Embryonic facial prominence (tissue), 1 donor: ENCODE results near the gene ANKRD33B.

Experiments
- DNase-seq: peaks from one replicate; pipeline ENCODE4 v3.0.0-alpha.2; 2016; ENCODE audit errors: extremely low spot score

The ANKRD33B gene

DNA sequence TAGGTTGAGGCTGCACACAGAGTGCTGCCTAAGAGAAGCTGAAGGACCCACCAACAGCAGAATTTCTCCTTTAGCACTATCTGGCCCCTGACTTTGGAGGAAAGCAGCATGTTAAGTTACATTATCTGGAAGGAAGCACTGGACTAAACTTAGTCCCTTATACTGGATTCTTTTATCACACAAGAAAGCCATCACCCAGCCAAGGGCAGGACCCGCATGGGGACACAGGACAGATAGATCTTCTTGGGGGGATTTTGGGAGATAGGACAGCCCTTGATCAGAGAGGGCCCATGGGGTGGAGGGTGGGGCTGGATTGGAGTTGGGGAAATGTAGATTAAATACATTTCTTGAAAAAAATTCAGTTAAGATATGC is 14.4 kb downstream of the ANKRD33B start:
- DNase-seq: no peak

DNA sequence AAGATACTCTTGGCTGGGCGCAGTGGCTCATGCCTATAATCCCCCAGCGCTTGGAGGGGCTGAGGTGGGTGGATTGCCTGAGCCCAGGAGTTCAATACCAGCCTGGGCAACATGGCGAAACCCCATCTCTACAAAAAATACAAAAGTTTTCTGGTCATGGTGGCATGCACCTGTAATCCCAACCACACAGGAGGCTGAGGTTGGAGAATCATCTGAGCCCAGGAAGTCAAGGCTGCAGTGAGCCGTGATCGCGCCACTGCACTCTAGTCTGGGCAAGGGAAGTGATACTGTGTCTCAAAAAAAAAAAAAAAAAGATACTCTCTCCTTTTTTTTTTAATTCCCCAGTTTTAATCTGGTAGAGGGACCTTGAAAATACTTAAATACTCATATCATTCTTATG is 15.0 kb downstream of the ANKRD33B start:
- no peak for DNase-seq

DNA sequence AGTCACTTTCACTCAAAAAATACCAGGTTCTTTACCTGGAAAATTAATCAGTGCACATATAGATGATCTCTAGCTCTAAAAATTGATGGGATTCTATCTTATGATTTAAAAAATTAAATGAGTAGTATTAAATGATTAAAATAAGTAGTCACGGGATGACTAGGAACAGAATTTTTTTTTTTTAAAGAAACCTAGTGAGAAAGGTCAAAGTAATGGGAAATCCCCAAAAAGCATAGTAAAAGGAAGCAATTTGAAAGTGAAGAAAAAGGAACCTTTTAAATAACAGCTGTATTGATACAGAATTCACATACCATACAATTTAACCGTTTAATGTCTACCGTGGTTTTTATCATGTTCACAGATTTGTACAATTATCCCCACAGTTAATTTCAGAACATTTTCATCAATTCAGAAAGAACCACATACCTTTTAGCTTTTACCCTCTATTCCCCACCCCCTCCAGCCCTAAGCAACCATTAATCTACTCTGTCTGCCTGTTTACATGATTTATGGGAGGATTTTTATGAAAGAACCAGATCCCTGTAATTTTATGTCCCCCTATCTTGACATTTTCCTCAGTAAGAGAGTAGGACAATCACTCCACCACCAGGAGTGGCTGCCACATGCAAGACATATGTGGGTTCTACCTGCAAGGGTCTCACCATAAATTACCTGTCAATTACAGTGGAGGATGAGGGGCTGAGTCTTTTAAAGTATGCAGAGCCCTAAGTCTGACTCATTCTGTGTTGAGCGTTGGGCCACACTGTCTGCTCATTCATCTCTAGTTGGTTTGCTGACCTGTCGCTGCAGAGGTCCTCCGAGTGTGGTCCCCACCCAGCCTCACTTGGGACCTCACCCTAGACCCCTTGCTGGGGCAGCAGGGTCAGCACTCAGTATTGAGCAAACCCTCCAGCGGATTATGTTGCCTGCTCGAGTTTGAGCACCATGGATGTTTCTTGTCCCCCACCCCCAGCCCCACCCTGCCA is 16.0 kb downstream of the ANKRD33B start:
- DNase-seq: no peak

DNA sequence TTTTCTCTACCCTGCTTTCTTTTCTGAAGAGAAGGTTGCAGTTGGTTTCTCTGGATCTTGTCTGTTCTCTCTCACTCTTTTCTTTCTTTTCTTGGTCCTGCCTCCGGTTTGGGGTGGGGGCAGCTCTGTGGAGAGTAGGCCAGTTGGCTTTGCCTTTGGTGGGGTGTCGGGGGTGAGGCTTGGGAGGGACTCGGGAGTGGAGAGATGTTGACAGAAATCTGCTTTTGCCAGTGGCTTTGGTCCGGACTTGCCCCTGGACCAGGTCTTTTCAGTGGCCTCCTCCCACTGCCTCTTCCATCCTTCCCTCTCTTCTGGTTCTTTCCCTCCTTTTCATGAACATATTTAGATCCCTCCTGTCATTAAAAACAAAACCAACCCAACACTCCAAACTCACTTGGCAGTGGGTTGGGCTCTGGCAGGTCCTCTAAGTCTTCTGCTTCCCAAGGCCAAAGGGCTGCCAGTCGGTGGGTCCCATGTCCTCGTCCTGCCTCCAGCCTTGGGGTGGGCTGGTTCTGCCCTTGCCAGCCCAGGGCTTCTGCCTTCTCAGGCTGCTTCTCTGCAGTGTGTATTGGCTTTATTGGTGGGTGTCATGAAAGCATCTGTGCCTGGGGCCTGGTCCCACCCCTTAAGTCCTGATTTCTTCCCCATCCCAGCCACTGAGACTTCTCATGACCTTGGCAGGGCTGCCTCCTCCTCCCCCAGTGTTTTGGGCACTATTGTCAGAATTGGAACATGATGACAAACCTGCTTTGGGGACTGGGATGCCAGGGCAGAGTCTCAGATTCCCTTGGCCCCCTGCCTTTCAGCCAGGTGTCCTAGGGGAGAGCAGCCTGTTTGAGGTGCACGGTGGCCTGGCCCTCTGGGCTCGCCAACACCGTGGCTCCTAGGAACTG is 16.9 kb downstream of the ANKRD33B start:
- DNase-seq: no peak

DNA sequence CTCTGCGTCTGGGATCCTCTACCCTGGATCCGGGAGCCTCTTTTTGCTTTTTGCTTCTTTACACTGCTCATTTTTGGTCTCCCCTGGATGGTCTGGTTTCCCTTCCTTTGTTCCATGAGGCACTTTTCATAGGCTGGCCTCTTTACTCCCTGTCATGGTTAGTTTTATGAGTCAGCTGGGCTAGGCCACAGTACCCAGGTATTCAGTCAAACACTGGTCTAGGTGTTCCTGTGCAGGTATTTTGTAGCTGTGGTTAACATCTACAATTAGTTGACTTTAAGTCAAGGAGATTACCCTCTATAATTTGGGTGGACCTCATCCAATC is 17.5 kb downstream of the ANKRD33B start:
- no peak for DNase-seq

DNA sequence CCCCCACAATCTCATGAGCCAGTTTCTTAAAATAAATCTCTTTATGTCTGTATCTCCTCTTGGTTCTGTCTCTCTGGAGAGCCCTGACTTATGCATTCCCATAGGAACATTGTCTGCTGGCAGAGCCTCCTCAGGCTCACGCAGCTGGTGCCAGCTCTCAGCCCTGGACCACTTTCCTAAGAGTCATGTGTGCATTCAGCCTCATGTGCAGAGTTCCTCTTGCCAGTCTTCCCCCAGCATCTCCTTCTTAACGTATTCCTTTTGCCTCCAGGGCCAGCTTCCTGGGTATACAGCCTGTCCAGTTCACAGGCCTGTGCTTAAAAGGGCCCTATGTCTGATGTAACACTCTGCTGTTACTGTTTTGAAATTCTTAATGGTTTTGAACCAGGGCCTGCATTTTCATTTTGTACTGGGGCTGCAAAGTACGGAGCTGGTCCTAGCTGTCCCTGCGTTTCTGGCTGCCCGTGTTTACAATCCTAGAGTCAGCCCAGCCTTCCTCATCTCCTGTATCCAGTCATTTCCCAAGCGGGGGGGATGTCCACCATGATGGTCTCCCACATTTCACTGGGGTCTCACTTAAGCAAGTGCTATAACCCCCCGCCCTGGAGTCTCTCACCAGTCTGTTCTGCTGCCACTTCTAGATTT is 18.1 kb downstream of the ANKRD33B start:
- no peak for DNase-seq

DNA sequence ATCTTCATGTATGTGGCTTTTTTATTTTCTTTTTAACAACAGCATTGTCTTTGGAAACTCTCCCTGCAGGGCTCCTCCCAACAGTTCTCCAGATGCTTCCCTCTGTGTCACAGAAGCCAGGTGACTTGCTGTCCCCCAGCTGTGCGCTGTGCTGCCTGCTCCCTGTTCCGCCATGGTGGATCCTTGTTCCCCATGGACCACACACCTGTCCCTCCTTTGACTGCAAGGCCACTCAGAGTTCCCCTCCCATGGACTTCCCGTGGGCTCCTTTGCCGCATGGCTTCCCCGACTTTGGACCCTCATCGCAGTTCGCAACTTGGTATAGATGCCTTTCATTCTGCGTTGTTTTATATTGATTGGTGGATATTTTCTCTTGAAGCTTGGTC is 18.6 kb downstream of the ANKRD33B start:
- DNase-seq: no peak

DNA sequence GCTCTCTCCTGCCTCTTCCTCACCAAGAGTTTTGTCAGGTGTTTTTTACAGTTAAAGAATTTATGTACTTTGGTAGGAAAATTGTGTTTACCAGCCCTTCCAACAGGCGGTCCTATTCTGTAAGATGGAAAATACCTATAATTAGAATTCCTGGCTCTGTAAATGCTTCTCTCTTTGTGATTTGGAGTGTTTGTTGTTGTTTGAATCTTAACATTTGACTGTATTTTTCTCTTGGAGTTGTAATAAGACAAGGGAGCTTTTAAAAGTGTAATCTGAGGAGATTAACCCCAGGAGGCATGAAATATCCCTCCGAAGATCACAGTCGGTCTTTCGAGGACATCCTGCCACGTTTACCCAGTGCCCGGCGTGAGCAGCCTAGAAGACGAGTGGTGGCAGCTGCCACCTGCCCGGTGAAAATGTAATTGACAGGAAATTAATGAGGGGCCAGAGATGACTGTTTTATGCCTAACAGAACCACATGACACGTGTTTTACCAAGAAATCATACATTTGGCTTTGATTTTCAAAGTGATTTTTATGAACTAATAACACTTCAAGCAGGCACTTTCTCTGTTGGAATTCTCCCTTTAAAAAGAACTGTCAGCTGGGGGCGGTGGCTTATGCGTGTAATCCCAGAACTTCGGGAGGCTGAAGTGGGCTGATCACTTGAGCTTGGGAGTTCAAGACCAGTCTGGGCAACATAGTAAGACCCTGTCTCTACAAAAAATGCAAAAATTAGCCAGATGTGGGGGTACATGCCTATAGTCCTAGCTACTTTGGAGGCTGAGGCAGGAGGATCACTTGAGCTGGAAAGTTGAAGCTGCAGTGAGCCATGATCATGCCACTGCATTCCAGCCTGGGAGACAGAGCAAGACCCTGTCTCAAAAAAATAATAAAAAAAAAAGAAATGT is 20.0 kb downstream of the ANKRD33B start:
- no peak for DNase-seq

DNA sequence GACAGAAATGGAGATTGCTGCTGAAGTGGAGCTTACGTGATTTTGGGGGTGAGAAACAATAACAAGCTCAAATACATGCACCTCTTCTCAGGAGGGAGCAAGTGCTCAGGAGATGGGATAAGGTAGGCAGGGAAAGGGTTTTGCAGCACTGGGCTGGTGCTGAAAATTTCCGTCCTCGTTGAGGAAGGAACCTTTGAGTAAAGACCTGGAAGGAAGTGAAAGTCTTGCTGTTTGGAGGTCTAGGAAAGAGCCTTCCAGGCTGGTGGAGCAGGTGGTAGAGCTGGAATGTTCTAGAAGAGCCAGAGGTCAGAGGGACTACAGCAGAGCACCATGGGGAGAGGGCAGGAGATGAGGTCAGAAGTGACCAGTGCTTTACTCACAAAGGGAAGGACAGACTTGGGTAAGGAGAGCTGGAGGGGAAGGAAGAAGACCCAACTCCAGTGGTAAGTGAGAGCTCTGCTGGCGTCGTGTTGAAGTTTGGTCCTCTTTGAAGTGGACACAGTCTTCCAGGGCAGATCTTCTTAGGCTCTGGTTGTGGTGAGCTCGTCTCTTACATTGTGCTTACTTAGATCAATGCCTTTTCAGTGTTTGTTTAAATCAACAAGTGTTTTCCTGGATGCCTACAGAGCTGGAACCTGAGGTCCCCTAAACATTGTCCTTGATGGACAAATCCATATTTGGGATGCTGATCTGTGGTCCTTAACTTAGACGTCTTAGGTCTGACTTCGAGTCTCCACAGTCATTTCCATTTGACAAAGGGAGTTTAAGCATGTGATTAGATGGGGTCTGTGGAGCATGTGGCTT is 21.0 kb downstream of the ANKRD33B start:
- DNase-seq: no peak

DNA sequence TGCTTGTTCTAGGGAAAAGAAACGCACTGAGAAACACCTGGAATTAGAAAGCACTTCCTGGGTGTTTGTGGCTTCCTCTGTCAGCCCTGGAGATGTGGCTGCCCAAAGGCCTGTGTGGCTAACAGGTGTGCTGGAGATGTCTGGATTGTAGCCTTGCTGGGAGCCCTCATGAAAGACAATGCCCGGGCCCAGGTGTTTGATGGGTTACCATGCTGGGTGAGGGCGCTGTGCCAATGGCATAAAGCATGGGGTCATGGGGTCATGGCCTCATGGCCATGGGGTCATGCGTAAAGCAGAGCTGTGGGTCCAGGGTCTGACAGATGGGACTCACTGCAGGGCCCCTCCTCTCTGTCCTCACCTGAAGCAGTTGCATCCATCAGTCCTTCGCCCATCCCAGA is 21.6 kb downstream of the ANKRD33B start:
- no peak for DNase-seq

DNA sequence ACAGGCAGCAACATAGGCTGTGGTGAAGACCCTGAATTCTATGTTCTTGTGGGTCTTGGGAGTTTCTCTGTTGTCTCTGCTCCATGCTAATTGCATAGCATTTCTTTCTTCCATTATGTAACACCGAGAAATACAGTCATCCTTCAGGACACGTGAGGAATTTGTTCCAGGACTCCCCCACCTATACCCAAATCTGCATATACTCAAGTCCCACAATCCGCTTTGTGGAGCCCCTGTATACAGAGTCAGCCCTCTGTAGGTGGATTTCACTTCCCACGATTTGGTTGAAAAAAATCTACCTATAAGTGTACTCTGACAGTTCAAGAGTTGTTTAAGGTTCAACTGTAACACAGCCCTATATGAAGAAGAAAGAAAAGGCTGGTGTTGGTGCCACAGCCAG is 22.1 kb downstream of the ANKRD33B start:
- DNase-seq: no peak

DNA sequence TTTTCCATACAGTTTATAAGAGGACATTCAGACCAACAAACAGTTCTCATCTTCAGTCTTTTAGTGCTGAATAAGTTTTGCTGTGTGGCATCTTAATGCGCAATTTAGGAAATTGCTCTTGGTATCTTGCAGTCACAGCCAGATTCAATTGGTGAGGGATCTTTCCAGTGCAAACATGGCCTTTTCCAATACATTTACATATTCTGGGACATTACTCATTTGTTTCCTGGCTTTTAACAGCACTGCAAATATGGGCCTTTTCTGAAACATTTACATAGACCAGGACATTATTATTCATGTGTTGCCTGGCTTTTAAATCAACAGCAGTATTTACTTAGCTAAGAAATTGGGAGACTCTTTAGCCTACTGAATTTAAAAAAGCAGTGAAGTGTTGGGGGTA is 22.7 kb downstream of the ANKRD33B start:
- no peak for DNase-seq

DNA sequence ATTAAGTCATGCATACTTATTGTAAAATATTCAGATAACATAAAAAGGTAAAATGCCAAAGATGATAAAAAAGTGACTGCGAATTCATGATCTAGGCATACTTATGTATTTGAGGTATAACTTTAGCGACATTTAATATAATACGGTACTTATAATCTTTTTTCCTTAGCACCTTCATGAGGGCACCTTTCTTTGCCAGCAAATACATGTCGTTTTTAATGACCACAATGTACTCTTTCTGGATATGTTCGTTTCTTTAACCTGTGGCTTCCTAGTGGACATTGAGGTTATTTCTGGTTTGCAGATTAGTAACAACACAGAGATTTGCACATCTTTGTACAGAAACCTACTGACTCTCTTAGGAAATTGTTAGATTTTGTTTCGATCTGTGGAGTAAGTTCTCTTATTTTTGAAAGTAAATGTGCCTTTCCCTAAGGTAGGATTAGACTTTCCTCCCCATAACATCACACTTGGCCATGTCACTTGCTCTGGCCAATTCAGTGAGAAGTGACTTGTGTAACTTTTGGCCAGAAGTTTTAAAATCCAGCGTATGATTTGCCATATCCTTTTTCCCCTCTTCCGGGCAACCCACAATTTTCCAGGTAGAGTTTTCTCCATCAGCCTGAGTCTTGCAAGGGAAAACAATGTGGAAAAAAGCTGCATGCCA is 24.4 kb downstream of the ANKRD33B start:
- DNase-seq: no peak

DNA sequence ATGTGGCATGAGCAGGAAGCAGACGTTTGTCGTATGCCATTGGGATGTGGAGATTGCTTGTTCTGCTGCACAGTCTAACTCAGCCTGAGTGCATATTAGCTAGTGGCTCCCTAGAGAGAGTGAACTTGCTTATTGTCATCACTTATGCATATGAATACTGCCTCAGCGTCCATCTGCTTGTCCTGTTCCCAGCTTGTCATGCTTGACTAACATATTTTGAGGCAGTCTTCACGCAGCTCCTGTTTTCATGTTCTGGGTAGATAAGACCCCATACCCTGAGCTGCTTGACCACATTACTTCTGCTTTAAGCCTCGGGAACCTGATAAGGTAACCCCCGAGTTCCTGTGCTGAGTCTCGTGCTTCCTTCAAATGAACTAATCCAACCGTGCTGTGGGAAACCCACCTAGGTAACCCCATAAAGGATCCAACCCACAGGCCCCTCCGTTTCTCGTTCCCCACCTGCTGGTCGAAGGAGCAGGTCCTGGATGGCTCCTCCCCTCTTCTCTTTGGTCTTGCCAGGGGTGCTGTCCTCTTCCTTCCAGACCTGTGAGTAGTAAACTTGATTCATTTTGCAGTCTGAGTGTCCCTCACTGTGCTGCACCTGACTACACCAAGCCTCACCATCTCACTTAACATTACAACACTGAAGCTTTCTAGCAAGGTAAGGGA is 25.0 kb downstream of the ANKRD33B start:
- DNase-seq: no peak

DNA sequence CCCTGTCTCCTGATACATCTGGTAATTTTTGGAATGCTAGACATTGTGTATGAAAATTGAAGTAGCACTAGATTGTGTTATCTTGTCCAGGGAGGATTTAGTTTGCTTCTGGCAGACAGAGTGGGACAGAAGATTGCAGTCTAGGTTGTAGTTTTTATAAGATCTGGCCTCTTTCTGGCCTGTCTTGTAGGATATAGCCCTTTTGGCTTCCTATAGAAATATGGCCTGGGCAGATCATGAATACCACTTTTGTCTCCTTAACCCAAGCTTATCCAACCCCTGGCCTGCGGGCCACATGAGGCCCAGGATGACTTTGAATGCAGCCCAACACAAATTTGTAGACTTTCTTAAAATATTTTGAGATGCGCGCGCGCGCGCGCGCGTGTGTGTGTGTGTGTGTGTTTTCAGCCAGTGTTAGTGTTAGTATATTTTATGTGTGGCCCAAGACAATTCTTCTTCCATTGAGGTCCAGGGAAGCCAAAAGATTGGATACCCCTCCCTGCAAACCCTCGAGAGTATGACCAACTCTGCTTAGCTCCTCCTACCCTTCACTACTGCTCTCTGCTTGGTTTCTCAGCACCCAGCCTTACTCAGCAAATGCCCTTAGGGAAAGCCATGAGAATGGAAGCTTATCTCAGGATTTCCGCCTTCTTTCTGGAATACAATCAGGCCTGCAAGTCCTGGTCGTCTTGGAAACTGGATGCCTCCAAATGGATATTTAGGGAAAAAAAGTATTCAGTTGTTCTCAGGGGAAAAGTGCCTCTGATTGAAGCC is 26.5 kb downstream of the ANKRD33B start:
- no peak for DNase-seq

DNA sequence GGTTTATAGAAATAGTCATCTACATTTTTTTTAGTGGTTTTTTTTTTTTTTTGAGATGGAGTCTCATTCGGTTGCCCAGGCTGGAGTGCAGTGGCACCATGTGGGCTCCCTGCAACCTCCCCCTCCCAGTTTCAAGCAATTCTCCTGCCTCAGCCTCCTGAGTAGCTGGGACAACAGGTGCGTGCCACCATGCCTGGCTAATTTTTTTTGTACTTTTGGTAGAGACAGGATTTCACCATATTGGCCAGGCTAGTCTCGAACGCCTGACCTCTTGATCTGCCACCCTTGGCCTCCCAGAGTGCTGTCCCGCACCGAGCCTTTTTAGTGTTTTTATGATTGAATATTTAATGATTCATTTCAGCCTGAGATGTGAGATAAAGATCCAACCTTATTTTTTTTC is 27.3 kb downstream of the ANKRD33B start:
- DNase-seq: no peak

DNA sequence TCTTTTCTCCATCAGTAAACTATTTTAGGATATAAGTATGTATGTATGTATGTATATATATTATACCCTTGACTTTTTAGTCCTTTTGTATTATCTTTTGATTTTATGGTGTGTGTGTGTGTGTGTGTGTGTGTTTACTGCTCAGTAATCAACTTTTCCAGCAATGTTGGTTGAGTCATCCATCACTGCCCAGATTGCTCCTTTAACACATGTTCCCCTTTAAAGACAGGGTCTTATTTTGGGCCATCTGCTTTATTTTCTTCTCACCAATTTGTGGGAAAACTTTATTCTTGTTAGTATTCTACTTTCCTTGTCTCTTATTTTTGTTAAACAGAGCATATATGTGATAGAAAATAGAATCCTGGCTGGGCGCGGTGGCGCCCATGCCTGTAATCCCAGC is 28.1 kb downstream of the ANKRD33B start:
- no peak for DNase-seq

DNA sequence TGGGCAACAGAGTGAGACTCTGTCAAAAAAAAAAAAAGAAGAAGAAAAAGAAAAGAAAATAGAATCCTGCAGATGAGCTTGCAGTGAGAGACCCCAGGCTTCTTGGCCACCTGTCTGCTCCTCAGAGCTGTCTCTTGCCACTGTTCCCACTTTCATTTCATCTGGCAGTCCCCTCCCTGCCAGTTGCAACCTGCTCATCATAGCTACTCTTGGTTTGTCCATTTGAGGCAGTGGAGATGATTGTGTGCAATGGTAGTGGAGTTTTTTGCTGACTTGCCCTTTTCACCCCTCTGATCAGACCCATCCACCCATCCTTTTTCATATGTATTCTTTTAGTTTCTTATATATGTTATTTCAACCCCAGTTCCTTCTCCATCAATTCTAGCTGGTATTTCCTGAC is 28.7 kb downstream of the ANKRD33B start:
- no peak for DNase-seq
